AG04450 (cell line): ENCODE data around the gene UHRF2. TPM values are rescaled to one million over a fixed set of nuclear protein-coding genes. Genes with fewer than 3 reads are reported as not detected.

Experiments
- CTCF ChIA-PET: fragments of 300-600, 350-600 bp; formaldehyde crosslinking; extraction: SDS; loops from one replicate; lab custom pipeline; 2022; ENCODE audit warnings: antibody characterized with exemption, inconsistent platforms; lab: Charles Lee
- POLR2A ChIA-PET: fragments of 350-600 bp; formaldehyde crosslinking; extraction: SDS; loops from one replicate; lab custom pipeline; 2021; ENCODE audit warnings: antibody characterized with exemption, inconsistent platforms; lab: Yijun Ruan, JAX
- DNase-seq: peaks from one replicate; pipeline ENCODE4 v3.0.0-alpha.2; 2011; ENCODE audit warnings: low read depth, low spot score
- H3K27ac ChIP-seq: one replicate; pipeline ENCODE4 v1.5.1; 2012; ENCODE audit warnings: low read depth, low read length, control low read depth
- H3K27me3 ChIP-seq: one replicate; pipeline ENCODE4 v1.6.0; 2012; ENCODE audit warnings: low read length; ENCODE audit not compliant: control insufficient read depth, insufficient read depth
- H3K4me3 ChIP-seq: 2 replicates; pipeline ENCODE4 v1.5.1; 2011; ENCODE audit warnings: mild to moderate bottlenecking, low read depth, low read length, control low read depth
- H3K9me3 ChIP-seq: 2 replicates; pipeline ENCODE4 v1.5.1; 2012; ENCODE audit warnings: low read length; ENCODE audit not compliant: control insufficient read depth, insufficient read depth
- CTCF ChIP-seq: IDR thresholded peaks from 2 replicates; pipeline ENCODE4 v1.5.1; 2011; ENCODE audit warnings: low read depth, low read length, control low read depth, inconsistent platforms
- polyA plus RNA-seq: library from polyadenylated mRNA; depleted of rRNA; stranded (reverse); fragments of >200 nt; gene quantifications from 2 replicates; pipeline ENCODE4 v1.2.3, GENCODE V29; 2011

UHRF2 gene
- polyA plus RNA-seq, 1 experiment, result 56.0 TPM

GRCh38 chr9:6439051-6439703 is 26.2 kb downstream of the UHRF2 start:
- Histone ChIP-seq H3K9me3 (no peaks in the 10 kb centered on the region), H3K27me3 (no peaks in the 10 kb centered on the region), H3K27ac (no peak overlapping the region), H3K4me3 (no peak overlapping the region)
- POLR2A ChIA-PET, result no interaction called here
- DNase-seq, result no peak
- TF ChIP-seq CTCF, result no peak
- CTCF ChIA-PET, result no interaction called here

GRCh38 chr9:6440405-6440804 is 27.4 kb downstream of the UHRF2 start:
- Histone ChIP-seq H3K27me3 (no peaks in the 10 kb centered on the region), H3K4me3 (no peak overlapping the region), H3K9me3 (no peaks in the 10 kb centered on the region), H3K27ac (no peak overlapping the region)
- TF ChIP-seq CTCF, result no peak
- DNase-seq, result no peak
- ChIA-PET CTCF (no interaction called here), POLR2A (interaction anchor here (1.2 kb wide), 1 partner anchor 28 kb away, joined by 5 read pairs; the partner anchor contains the start of gene UHRF2)

GRCh38 chr9:6441269-6441668 is 28.3 kb downstream of the UHRF2 start:
- ChIA-PET POLR2A (no interaction called here), CTCF (no interaction called here)
- Histone ChIP-seq H3K27me3 (no peaks in the 10 kb centered on the region), H3K9me3 (no peaks in the 10 kb centered on the region), H3K4me3 (no peak overlapping the region), H3K27ac (no peak overlapping the region)
- DNase-seq, result no peak
- TF ChIP-seq CTCF, result no peak

GRCh38 chr9:6443661-6444060 is 30.7 kb downstream of the UHRF2 start:
- Histone ChIP-seq H3K4me3 (no peak overlapping the region), H3K27ac (no peak overlapping the region), H3K9me3 (no peaks in the 10 kb centered on the region), H3K27me3 (no peaks in the 10 kb centered on the region)
- DNase-seq, result no peak
- ChIA-PET POLR2A (no interaction called here), CTCF (no interaction called here)
- no peak for TF ChIP-seq CTCF

- no peaks in the 10 kb centered on the region for H3K9me3 ChIP-seq
- H3K27me3 ChIP-seq, result no peaks in the 10 kb centered on the region
- H3K27ac ChIP-seq, result no peak overlapping the region
- ChIA-PET CTCF (no interaction called here), POLR2A (no interaction called here)
- no peak for DNase-seq
- no peak for TF ChIP-seq CTCF
- H3K4me3 ChIP-seq, result no peak overlapping the region
Observed at GRCh38 chr9:6444128-6444527, 31.1 kb downstream of the UHRF2 start.
